Measurements from ENCODE around the gene RASD1.

GRCh38 chr17:17510456-17511292 is 14.5 kb upstream of the RASD1 start:
- TF ChIP-seq CTCF (conservative IDR thresholded peaks at IDR 0.05; ENCODE audit: low read depth, low read length) (no peak), RAD21 (IDR thresholded peaks at IDR 0.05; ENCODE audit: low read length) (no peak), POLR2A (IDR thresholded peaks at IDR 0.05; ENCODE audit: low read depth, low read length) (no peak), MXI1 (IDR thresholded peaks at IDR 0.05; ENCODE audit: borderline replicate concordance, low read depth, low read length) (no peak), NFE2L2 (IDR thresholded peaks at IDR 0.05; ENCODE audit: low read depth, low read length) (no peak), RFX5 (IDR thresholded peaks at IDR 0.05; ENCODE audit: low read depth, low read length) (no peak), MAZ (IDR thresholded peaks at IDR 0.05; ENCODE audit: borderline replicate concordance, low read depth, low read length) (no peak), USF2 (IDR thresholded peaks at IDR 0.05; ENCODE audit: low read depth, low read length) (no peak)
